Umbilical cord (tissue), 2 donors: ENCODE measurements around the gene COL24A1. TPM values are rescaled to one million over a fixed set of nuclear protein-coding genes. Genes with fewer than 3 reads are reported as not detected.
A peak's percentile ranks its signal among the peaks of the same experiment; 100 is the strongest.
"Not testable (repeated sequence)": the region's sequence is repeated elsewhere in the genome, so short reads cannot be mapped to it uniquely, and the experiment has no call there.

Experiments
- DNase-seq: peaks from one replicate; pipeline ENCODE4 v3.0.0-alpha.2; 2015; ENCODE audit warnings: low spot score
- total RNA-seq: library from RNA; depleted of rRNA; stranded (reverse); fragments of >200 nt; gene quantifications from one replicate; pipeline ENCODE4 v1.2.3, GENCODE V29; 2014; ENCODE audit warnings: low replicate concordance; ENCODE audit not compliant: insufficient read depth

Gene COL24A1
- total RNA-seq, 1 donor from 2014 or later, result 7.5 TPM

DNA sequence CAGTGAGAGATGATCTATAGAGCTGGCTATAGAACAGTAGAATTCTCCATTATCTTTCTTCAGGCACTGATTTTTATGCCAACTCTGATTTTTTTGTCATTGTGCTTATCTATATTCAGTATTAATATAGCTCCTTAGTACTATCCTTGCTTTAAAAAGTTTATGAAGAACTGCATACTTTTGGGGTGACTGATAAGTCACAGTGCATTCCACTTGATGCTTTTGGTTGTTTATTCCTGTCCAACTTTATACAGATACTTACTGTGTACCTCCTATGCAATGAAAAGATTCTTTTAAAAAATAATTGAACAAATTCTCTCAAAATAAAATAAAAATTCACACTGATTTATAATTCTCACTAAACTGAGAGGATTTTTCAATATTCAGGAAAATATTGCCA is 71.6 kb downstream of the COL24A1 start:
- peak; percentile 31 for DNase-seq

DNA sequence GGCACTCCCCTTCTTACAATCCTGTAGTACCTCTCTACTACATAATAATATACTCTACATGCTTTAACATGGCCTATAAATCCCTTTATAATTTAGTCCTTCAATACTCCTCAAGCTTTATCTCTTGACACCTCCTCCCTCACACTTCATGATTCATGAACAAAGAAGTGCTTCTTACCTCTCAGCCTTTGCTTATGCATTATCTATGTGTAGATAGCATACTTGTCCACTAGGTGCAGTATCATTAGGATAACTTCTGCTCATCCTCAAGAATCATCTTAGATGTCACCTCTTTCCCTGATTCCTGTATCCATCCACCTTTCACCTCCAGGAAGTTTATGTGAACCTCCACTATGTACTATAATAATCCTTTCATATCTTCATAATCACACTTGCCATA is 74.4 kb downstream of the COL24A1 start:
- DNase-seq, result no peak

DNA sequence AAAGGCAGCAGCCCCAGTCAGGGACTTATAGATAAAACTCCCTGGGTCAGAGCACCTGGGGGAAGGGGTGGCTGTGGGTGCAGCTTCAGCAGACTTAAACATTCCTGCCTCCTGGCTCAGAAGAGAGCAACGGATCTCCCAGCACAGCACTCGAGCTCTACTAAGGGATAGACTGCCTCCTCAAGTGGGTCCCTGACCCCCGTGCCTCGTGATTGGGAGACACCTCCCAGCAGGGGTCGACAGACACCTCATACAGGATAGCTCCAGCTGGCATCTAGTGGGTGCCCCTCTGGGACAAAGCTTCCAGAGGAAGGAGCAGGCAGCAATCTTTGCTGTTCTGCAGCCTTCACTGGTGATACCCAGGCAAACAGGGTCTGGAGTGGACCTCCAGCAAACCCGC is 84.1 kb downstream of the COL24A1 start:
- DNase-seq, result not testable (repeated sequence)

DNA sequence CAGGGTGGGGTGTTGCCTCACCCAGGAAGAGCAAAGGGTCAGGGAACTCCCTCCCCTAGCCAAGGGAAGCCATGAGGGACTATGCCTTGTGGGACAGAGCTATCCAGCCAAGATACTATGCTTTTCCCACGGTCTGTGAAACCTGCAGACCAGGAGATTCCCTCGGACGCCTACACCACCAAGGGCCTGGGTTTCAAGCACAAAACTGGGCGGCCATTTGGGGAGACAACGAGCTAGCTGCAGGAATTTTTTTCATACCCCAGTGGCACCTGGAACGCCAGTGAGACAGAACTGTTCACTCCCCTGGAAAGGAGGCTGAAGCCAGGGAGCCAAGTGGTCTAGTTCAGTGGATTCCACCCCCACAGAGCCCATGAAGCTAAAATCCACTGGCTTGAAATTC is 84.7 kb downstream of the COL24A1 start:
- not testable (repeated sequence) for DNase-seq

DNA sequence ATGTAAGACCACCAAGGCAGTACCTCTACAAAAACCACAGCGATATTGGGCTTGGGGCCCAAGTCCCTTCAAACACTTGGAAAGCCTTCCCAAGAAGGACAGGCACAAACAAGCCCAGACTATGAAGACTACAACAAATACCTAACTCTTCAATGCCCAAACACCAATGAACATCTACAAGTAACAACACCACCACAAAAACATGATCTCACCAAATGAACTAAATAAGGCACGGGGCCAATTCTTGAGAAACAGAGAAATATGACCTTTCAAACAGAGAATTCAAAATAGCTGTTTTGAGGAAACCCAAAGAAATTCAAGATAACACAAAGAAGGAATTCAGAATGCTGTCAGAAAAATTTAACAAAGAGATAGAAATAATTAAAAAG is 86.8 kb downstream of the COL24A1 start:
- no peak for DNase-seq

DNA sequence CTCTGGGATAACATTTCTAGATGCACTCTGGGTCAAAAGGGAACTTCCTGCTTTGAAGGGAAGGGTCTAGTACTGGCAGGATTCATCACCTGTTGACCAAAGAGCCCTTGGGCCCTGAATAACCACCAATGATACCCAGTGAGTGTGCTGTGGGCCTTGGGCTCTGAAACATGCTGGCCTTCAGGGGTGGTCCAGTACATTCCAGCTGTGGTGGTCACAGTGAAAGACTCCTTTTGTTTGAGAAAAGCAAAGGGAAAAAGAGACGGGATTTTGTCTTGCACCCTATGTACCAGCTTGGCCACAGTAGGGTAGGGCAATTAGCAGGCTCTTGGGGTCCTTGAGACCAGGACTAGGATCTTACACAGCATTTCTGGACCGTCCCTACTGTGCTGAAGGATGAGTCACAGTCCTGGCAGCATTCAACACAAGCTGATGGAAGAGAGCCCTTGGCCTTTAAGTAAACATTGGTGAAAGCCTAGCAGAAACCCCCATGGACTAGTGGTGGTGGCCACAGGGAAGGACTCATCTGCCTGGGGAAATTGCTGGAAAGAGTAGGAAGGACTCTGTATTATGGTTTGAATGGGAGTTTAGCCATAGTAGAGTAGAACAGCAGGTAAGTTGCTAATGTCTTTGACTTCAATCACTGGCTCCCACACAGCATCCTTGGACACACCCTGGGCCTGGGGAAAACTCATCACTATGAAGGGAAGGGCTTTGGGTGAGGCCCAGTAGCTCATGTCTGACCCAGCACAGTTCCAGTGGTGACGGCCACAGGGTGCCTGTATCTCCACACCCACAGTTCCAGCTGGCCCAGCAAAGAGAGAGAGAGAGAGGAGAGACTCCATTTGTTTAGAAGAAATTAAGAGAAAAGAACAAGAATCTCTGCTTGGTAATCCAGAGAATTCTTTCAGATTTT is 87.5 kb downstream of the COL24A1 start:
- no peak for DNase-seq

DNA sequence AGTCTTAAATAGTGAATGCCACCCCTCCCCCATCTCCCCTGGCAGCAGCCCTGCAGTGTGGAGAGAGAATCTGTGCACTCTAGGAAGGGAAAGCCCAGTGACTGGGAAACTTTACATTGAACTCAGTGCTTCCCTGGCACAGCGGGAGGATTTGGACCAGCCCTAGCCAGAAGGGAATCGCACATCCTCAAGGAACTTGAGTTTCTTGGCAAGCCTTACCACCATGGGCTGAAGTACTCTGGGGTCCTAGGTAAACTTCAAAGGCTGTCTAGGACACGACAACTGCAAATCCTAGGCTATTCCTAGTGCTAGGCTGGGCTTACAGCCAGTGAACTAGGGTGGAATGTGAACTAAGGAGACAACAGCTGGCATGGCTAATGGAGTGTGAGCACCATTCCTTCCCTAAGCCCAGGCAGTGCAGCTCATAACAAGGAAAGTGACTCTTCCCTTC is 88.3 kb downstream of the COL24A1 start:
- DNase-seq, result peak; percentile 18

DNA sequence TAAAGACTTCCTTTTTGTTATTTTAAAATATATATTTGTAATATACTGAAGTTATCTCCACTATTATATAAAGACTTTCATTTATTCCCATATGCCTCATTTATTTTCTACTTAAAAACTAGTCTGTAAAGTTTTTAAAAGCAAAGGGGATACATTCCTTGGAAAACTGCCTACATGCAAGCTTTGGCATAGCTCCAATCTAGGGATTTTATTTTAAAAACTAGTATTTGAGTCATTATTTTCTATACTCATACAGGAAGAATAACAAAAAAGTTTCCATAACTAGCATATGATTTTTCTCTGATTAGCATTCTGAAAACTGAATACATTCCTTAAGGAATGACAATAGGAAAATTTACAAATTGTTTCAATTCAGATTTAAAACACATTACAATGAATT is 88.9 kb downstream of the COL24A1 start:
- peak; percentile 55 for DNase-seq

DNA sequence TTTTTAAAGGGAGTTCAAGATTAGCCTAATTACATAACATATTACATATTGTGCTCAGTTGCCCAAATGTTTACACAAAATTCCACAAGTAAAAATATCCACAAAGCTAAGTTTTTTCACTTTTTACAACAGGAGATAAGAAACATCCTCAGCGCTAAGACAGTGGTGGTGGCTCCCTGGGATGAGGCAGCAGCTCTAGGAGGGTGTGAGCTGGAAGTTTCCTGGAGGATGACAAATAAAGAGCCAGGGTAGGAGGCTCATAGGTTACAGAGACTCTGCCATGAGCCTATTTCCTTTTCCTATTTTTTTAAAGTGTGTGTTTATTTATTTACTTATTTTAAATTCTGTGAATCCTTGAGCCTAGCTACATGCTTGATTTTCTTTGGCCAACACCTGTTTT is 91.7 kb downstream of the COL24A1 start:
- DNase-seq, result no peak

DNA sequence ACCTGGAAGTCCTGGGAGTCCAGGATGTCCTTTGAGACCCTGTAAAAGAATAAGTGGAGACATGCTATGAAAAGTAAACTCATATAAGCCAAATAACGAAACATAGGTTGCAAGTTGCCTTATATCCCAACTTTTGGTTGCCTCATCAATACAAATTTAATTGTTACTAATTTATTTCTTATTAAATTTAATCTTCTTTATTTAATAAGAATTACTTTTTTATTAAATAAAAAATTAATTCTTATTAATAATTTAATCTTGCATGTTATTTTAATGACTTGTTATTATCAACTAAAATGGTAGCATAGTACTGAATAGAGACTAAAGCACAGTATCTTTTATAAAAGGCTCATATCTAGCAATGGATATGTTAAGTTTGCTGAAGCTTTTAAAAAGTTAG is 92.9 kb downstream of the COL24A1 start:
- DNase-seq, result no peak

DNA sequence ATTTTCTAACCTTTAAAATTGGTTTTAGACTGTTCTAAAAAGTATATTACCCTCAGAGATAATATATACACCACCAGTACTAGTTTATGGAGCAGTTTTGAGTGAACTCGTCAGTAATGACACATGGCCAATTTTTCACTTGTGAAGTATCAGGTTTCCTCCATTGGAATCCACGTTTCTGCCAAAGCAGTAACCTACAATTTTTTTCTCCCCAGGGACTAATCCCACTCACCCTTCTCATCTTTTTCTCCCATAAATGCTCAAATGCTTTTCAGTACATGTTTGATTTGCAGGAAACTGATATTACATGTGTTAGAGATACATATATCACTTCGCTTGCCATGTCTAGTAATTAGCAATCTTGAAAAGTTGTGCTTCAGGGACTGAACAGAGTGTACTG is 94.1 kb downstream of the COL24A1 start:
- DNase-seq, result no peak

DNA sequence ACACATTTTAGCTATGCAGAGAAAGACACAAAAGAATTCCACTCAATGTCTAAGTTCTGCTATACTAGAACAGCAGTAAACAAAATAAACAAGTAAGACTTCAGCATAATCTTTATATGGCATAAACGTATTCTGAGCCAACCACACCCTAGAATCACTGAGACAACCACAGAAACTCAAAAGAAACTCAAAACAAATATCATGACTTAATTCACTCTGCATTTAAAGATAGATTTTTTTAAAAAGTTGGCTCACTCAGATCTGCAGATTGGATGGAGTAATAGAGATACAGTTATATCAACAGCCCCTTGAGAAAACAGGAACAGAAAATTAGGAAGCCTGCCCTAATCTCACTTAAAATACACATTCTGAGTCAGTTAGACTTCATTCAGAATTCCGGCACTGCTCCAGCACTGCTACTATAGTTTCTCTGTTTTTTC is 95.0 kb downstream of the COL24A1 start:
- DNase-seq, result no peak

DNA sequence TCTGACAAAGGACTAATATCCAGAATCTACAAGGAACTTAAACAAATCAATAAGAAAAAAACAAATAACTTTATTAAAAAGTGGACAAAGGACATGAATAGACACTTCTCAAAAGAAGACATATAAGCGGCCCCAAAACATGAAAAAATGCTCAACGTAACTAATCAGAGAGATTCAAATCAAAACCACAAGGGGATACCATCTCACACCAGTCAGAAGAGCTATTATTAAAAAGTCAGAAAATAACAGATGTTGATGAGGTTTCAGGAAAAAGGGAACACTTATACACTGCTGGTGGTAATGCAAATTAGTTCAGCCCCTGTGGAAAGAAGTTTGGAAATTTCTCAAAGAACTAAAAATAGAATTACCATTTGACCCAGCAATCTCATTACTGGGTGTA is 102.2 kb downstream of the COL24A1 start:
- no peak for DNase-seq

DNA sequence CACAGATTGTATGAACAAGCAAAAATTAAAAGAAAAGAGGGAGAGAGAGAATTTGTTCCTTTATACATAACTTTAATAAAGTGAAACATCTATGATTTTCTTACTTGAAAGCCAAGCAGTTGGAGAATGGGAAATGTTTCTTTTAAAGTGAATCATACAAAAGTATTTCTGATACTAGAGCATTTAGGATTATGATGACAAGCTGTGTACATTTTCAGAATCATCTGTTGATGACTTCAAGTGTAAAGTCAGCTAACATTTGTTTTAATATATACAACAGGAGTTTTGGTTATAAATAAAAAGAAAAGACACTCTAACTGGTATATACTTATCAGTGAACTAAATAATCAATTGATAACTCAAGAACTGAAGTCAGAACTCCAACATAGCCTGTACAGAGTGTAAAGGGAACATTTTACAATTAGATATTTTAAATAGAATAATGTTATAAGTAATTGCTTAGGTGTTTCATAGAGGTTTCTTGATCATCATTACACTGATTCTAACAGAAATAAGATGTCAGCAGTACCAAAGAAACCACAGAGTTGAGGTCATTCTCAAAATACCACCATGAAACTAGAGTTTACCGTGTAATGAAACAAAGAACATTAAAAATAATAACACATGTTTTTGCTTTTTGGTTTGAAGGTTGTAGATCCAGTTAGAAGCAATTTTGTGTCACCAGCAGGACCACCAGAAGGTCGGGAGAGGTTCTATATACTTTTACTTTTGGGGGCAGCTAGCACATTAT is 103.4 kb downstream of the COL24A1 start:
- peak; percentile 15 for DNase-seq

DNA sequence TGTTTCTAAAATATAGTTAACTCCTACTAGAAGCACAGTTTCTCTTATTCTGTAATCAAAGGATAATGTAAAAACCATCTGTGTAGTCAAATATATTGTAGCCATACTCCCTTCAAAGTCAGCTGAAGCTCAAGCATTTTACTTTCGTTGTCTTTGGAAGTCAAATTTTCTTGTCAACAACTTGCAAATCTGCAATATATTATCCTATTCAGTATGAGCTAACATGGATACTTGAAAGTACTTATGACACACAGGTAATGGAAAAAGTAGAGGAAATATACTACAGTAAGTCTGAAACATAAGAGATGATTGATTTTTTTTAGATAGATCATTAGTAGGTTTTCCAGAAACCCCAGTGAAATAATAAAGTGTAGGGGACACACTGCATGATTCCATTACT is 121.5 kb downstream of the COL24A1 start:
- DNase-seq, result no peak

DNA sequence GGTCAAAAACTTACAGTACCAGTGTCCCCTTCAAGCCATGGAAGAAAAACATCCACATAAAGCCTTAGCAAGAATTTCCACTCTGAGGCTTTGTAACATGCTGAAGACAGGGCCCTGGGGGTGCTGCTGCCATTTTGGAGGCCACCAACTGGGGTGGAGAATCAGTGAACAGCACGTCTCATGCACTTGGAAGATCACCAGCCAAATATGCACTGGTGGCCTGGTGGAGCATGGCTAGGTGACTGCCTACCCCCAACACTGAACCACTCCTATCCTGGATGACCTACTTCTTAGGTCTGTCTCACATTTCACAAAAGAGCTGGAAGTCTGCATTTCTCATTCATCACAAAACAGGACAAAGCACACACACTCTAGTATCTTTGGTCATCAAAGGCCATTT is 126.4 kb downstream of the COL24A1 start:
- no peak for DNase-seq

DNA sequence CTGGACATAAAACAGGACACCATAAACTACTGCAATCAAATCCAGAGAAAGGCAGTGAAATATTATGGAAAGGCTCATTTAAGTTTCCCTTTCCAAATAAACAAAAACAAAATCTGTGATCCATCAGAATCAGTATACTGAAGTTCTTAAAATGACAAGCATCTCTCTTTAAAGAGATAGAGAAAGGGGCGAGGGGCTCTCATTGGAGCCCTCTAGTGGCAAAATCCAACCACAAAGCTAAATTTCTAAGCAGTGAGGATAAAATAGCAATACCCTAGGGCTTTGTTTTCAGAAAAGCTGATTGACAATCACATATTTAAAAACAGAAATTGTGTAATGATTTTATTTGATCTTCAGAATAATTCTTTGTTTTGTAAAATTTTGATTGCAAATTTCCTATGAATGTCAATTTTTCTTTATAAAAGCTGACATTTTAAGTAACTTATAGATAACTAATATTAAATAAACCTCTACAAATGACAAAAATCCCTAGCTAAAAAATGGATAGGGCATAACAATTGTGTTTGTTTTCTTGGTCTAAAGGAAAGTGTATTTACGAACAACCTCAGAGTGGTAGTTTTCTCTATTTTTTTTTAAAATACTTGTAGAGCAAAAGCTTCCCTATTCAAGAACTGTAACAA is 138.2 kb downstream of the COL24A1 start:
- peak; percentile 48 for DNase-seq

DNA sequence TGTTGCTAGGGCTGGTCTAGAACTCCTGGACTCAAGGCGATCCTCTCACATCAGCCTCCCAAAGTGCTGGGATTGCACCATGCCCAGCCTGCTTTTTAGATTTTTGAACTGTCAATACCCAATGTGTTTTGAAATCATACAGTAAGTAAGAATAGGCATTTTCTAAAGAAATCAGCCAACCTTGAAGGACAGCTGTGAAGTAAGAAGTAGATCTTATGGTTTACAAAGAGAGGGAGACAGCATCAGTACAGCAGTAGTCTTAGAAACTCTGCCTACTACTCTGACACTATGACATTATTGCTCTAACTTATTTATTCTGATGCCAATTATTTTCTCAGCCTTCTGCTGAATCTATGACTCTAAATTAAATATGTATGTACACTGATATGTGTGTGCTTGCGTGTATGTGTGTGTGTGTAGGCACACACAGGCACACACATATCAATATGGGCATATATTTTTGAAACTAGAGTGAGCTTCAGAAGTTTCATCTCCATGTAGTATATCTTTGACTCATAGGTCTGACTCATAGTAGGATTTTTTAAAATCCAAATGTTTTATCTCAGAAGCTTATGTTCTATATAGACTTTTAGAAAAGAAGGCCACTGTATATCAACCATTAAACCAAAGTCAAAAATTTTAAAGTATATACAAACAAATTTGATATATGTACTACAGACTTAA is 140.4 kb downstream of the COL24A1 start:
- DNase-seq, result peak; percentile 64

DNA sequence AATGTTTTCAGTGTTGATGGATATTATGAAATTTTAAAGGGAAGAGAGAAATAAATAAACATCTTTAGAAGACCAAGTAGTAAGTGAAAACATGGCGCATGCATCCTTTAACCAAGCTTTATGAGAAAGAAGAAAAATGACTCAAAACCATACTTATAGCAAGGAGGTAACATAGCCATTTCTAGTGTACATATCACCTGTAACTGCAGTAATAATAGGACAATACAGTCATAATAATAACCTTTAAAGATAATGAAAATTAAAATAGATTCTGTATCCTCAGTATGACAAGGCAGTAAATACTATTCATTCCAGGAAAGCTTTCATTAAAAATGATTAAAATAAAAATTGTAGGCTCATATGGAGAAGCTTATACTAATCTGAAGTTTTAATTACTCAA is 141.2 kb downstream of the COL24A1 start:
- DNase-seq, result no peak

DNA sequence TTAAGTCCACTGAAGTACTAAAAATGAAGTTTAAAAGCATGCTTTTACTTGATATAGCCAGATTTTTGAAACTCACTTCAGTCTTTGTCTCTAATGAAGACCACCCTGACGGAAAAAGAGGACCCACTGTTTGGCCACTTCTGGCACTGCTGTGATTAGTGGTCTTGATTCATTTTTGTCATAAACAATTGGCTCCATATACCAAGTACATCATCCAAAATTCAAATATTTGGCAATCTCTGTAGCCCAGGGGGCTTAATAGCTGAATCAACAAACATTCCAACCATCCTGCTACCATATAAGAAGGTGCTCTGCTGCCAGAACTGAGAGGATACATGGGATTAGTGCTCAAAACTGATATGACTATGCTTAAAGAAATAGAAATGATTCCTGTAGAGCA is 156.0 kb downstream of the COL24A1 start:
- DNase-seq, result peak; percentile 70

DNA sequence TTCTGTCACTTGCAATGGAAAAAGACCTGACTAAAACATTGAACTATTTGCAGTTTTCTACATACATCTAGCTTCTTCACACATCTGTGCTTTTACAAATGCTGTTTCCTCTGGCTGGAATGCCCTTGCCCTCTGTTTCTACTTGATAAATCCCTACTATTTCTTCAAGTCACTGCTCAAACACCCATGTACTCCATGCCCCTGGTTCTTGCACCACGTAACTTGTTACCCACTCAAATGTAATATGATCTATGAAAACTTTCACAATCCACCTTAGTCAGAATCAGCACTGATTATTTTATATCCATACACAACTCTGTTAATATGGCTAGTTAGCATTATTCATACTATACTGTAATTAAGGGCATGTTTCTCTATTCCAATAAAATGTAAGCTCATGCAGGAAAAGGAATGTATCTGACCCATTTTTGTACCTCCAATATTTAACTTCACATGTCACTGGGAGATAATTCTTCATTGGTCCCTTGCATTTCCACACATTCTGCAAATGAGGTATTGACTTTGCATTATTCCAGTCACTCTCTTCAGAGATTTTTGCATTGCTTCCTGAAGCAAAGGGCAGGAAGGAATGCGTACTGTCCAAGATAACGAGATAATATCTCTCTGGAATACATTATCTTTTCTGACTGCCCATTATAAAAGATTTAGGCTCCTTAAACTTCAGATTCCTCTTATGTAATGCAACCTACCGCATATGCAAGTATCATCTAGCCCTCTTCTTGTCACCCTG is 158.3 kb downstream of the COL24A1 start:
- DNase-seq, result no peak
